Subcutaneous adipose tissue (tissue), 4 donors: Measurements from ENCODE around the gene CAPN8. TPM values are rescaled to one million over a fixed set of nuclear protein-coding genes. Genes with fewer than 3 reads are reported as not detected.

Source experiments
- total RNA-seq, 4 donors: library from RNA; depleted of rRNA; stranded (reverse); fragments of >200 nt; gene quantifications; one replicate each; pipeline ENCODE4 v1.1.0, GENCODE V29; 2016
- TF ChIP-seq, protein P1 (sequence below): fragments of 450-650 bp; IDR thresholded peaks from one replicate; pipeline ENCODE4 v1.5.1; 2016; ENCODE audit warnings: low read depth, mild to moderate bottlenecking, control low read depth, antibody characterized with exemption, moderate library complexity

The CAPN8 gene
- total RNA-seq, 4 donors from 2014 or later: not detected

- TF ChIP-seq, protein P1, sequence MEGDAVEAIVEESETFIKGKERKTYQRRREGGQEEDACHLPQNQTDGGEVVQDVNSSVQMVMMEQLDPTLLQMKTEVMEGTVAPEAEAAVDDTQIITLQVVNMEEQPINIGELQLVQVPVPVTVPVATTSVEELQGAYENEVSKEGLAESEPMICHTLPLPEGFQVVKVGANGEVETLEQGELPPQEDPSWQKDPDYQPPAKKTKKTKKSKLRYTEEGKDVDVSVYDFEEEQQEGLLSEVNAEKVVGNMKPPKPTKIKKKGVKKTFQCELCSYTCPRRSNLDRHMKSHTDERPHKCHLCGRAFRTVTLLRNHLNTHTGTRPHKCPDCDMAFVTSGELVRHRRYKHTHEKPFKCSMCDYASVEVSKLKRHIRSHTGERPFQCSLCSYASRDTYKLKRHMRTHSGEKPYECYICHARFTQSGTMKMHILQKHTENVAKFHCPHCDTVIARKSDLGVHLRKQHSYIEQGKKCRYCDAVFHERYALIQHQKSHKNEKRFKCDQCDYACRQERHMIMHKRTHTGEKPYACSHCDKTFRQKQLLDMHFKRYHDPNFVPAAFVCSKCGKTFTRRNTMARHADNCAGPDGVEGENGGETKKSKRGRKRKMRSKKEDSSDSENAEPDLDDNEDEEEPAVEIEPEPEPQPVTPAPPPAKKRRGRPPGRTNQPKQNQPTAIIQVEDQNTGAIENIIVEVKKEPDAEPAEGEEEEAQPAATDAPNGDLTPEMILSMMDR: no peak
Observed at GRCh38 chr1:223662943-223663342, 2.6 kb downstream of the CAPN8 start.

- TF ChIP-seq, protein P1: no peak
Observed at GRCh38 chr1:223659711-223660110, 5.8 kb downstream of the CAPN8 start.

GRCh38 chr1:223657978-223658377 is 7.5 kb downstream of the CAPN8 start:
- TF ChIP-seq, protein P1: no peak

GRCh38 chr1:223654083-223654482 is 11.4 kb downstream of the CAPN8 start:
- TF ChIP-seq, protein P1: no peak

GRCh38 chr1:223653431-223653830 is 12.1 kb downstream of the CAPN8 start:
- TF ChIP-seq, protein P1: no peak

GRCh38 chr1:223653015-223653414 is 12.5 kb downstream of the CAPN8 start:
- TF ChIP-seq, protein P1: no peak

DNA sequence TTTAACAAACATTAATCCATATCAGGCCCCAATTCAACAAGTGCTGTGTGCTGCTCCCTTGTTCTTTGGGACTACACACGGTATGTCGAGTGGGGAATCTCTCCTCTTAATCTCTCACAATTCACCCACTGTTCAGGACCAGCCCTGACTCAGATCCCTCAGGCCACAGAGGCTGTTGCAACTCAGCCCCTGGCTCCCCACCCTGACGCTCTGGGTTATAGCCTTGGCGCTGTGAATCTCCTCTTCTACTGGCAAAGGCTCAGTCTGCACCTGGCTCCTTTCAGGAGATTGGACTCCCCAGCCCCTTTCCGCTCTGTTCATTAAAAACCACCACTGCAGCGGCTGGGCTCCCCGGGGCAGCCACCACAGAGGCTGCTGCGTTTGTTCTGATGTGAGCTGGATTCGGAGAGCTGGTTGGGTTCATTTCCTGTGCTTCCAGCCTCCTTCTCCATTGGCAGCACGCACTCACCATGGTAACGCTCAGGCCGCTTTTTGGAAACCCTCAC is 13.0 kb downstream of the CAPN8 start:
- TF ChIP-seq, protein P1: no peak
